Measurements from ENCODE around the gene DBT. TPM values are rescaled to one million over a fixed set of nuclear protein-coding genes. Genes with fewer than 3 reads are reported as not detected.

Gene DBT
- total RNA-seq, 1 experiment from 2014 or later, result 5.0 TPM

GRCh38 chr1:100198596-100198995 is 51.0 kb downstream of the DBT start:
- no peak for DNase-seq (ENCODE audit: low read depth)

GRCh38 chr1:100188617-100189016 is 61.0 kb downstream of the DBT start:
- peak; percentile 74 for DNase-seq (ENCODE audit: low read depth)

- DNase-seq (ENCODE audit: low read depth), result no peak
Measured at GRCh38 chr1:100187912-100188311, 61.7 kb downstream of the DBT start.

GRCh38 chr1:100184536-100184935 is 65.1 kb downstream of the DBT start:
- no peak for DNase-seq (ENCODE audit: low read depth)

- DNase-seq (ENCODE audit: low read depth), result no peak
Measured at GRCh38 chr1:100183370-100183769, 66.3 kb downstream of the DBT start.

GRCh38 chr1:100178091-100178490 is 71.5 kb downstream of the DBT start, which contains the start of gene LRRC39:
Gene LRRC39, minus strand, starts transcription at chr1:100178256. Its CDS starts 9,740 bp downstream, at chr1:100168516.
- DNase-seq (ENCODE audit: low read depth), result no peak

GRCh38 chr1:100177295-100178041 is 72.2 kb downstream of the DBT start:
- no peak for DNase-seq (ENCODE audit: low read depth)

- DNase-seq (ENCODE audit: low read depth), result no peak
Measured at GRCh38 chr1:100168051-100168450, 81.6 kb downstream of the DBT start.

GRCh38 chr1:100164702-100165101 is 84.9 kb downstream of the DBT start:
- no peak for DNase-seq (ENCODE audit: low read depth)

GRCh38 chr1:100164216-100164615 is 85.4 kb downstream of the DBT start:
- DNase-seq (ENCODE audit: low read depth), result no peak

GRCh38 chr1:100162881-100163280 is 86.8 kb downstream of the DBT start:
- DNase-seq (ENCODE audit: low read depth), result no peak

GRCh38 chr1:100152271-100152670 is 97.4 kb downstream of the DBT start:
- no peak for DNase-seq (ENCODE audit: low read depth)

GRCh38 chr1:100151679-100152078 is 98.0 kb downstream of the DBT start:
- no peak for DNase-seq (ENCODE audit: low read depth)

GRCh38 chr1:100147875-100148274 is 101.8 kb downstream of the DBT start:
- no peak for DNase-seq (ENCODE audit: low read depth)

- no peak for DNase-seq (ENCODE audit: low read depth)
Measured at GRCh38 chr1:100146958-100147357, 102.7 kb downstream of the DBT start.

GRCh38 chr1:100145116-100145515 is 104.5 kb downstream of the DBT start:
- DNase-seq (ENCODE audit: low read depth), result no peak

GRCh38 chr1:100142343-100142742 is 107.3 kb downstream of the DBT start:
- no peak for DNase-seq (ENCODE audit: low read depth)

- DNase-seq (ENCODE audit: low read depth), result no peak
Measured at GRCh38 chr1:100141192-100141591, 108.4 kb downstream of the DBT start.

- no peak for DNase-seq (ENCODE audit: low read depth)
Measured at GRCh38 chr1:100137602-100138001, 112.0 kb downstream of the DBT start.

Other genes starting within 250 kb of the DBT start
- gene SASS6, start 116.9 kb downstream of the DBT start, total RNA-seq (2014; rRNA removed; shearing (Covaris generic)), result 27.5 TPM in 2 replicates
- 18.2 and 49.1 TPM in 2 replicates for gene TRMT13, start 116.7 kb downstream of the DBT start, total RNA-seq (2014; rRNA removed; shearing (Covaris generic))
- gene LRRC39, start 71.6 kb downstream of the DBT start, total RNA-seq (2014; rRNA removed; shearing (Covaris generic)), result 0.42 and 1.5 TPM in 2 replicates
- 119 and 127 TPM in 2 replicates for gene RTCA, start 16.4 kb upstream of the DBT start, total RNA-seq (2014; rRNA removed; shearing (Covaris generic))
- 4.6 and 5.1 TPM in 2 replicates for gene CDC14A, start 102.7 kb upstream of the DBT start, total RNA-seq (2014; rRNA removed; shearing (Covaris generic))

Data from Daoy (cell line).